Measurements from ENCODE around the gene MAP2K3. TPM values are rescaled to one million over a fixed set of nuclear protein-coding genes. Genes with fewer than 3 reads are reported as not detected.

MAP2K3 gene
- total RNA-seq, 2 donors from 2014 or later, result 66.6 to 81.1 TPM

GRCh38 chr17:21351366-21352065 is 67.0 kb downstream of the MAP2K3 start:
- Histone ChIP-seq H3K4me1 (ENCODE audit: control insufficient read depth in 1 of 2, low read depth in 2 of 2) (no peaks in the 10 kb centered on the region), H3K36me3 (no peaks in the 10 kb centered on the region), H3K27ac (no peak overlapping the region), H3K4me3 (no peak overlapping the region), H3K9me3 (no peaks in the 10 kb centered on the region), H3K27me3 (replicated peaks; ENCODE audit: insufficient read depth) (no peaks in the 10 kb centered on the region)
- TF ChIP-seq, protein P1, sequence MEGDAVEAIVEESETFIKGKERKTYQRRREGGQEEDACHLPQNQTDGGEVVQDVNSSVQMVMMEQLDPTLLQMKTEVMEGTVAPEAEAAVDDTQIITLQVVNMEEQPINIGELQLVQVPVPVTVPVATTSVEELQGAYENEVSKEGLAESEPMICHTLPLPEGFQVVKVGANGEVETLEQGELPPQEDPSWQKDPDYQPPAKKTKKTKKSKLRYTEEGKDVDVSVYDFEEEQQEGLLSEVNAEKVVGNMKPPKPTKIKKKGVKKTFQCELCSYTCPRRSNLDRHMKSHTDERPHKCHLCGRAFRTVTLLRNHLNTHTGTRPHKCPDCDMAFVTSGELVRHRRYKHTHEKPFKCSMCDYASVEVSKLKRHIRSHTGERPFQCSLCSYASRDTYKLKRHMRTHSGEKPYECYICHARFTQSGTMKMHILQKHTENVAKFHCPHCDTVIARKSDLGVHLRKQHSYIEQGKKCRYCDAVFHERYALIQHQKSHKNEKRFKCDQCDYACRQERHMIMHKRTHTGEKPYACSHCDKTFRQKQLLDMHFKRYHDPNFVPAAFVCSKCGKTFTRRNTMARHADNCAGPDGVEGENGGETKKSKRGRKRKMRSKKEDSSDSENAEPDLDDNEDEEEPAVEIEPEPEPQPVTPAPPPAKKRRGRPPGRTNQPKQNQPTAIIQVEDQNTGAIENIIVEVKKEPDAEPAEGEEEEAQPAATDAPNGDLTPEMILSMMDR (IDR thresholded peaks at IDR 0.05), result no peak
- DNase-seq (ENCODE audit: low spot score), result no peak
- ATAC-seq (ENCODE audit: insufficient number of reproducible peaks, low FRiP score, low read depth), result no peak

DNA sequence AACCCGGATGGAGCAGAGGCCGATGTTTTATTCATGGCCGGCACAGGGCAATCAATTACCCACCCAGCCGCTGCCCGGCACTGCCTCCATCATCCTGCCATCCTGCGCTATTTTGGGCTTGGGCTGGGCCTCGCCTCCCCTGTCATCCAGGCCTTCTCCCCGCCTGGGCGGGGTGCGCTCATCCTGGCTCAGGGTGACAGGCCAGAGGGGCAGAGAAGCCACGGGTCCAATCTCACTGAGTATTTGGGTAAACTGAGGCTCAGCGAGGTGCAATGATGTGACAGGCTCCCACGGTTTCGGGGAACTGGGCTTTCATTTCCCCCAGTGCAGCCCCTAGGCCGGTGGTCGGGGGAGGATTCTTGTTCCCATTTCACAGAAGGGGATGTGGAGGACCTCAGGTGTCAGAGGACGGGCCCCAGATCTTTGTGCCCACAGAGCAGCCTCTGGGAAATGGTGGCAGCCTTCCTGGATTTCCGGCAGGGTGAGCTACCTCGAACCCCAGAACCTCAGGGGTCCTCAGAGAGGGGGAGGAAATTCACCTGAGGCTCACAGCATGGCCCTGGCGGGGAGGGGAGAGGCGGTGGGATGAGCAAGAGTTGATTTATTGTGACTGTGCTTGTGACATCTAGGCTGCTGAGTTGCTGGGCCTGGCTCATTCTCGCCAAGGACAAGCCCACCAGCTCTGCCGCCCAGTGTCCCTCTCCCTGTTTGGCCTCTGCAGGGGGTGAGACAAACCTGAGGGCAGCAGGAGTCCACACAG is 67.9 kb downstream of the MAP2K3 start:
- ATAC-seq (ENCODE audit: insufficient number of reproducible peaks, low FRiP score, low read depth) (no peak), DNase-seq (ENCODE audit: low spot score) (no peak)
- TF ChIP-seq, protein P1 (IDR thresholded peaks at IDR 0.05), result no peak
- Histone ChIP-seq H3K4me1 (ENCODE audit: control insufficient read depth in 1 of 2, low read depth in 2 of 2) (no peaks in the 10 kb centered on the region), H3K27me3 (replicated peaks; ENCODE audit: insufficient read depth) (no peaks in the 10 kb centered on the region), H3K27ac (no peak overlapping the region), H3K4me3 (no peak overlapping the region), H3K36me3 (no peaks in the 10 kb centered on the region), H3K9me3 (no peaks in the 10 kb centered on the region)

- Histone ChIP-seq H3K27me3 (replicated peaks; ENCODE audit: insufficient read depth) (no peaks in the 10 kb centered on the region), H3K9me3 (no peaks in the 10 kb centered on the region), H3K36me3 (no peaks in the 10 kb centered on the region), H3K4me1 (ENCODE audit: control insufficient read depth in 1 of 2, low read depth in 2 of 2) (no peaks in the 10 kb centered on the region), H3K27ac (no peak overlapping the region), H3K4me3 (no peak overlapping the region)
- DNase-seq (ENCODE audit: low spot score), result no peak
- no peak for ATAC-seq (ENCODE audit: insufficient number of reproducible peaks, low FRiP score, low read depth)
- TF ChIP-seq, protein P1 (IDR thresholded peaks at IDR 0.05), result no peak
These were observed 68.4 kb downstream of the MAP2K3 start for GRCh38 chr17:21352981-21353265.

DNA sequence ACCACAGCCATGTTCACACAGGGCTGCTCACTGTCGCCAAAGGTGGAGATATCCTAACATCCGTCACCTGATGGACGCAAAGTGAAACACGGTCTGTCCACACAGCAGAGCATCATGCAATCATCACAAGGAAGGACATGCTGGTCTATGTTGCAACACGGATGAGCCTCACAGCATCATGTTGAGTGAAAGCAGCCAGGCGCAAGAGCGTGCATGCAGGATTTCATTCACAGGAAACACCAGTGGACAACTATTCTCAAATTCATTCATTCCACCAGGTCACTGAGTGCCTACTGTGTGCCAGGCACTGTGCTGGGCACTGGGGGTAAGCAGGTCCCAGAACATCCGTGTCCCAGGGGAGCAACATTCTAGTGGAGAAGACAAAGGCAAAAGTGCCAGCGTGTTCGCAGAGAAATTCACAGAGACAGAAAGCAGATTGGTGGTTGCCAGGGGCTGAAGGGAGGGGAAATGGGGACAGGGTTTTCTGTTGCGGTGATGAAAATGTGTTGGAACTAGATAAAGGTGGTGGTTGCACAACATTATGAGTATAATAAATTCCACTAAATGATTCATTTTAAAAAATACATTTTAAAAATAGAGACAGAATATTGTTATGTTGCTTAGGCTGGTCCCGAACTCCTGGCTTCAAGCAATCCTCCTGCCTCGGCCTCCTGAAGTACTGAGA is 69.0 kb downstream of the MAP2K3 start:
- TF ChIP-seq, protein P1 (IDR thresholded peaks at IDR 0.05), result no peak
- Histone ChIP-seq H3K4me1 (ENCODE audit: control insufficient read depth in 1 of 2, low read depth in 2 of 2) (no peaks in the 10 kb centered on the region), H3K36me3 (no peaks in the 10 kb centered on the region), H3K9me3 (no peaks in the 10 kb centered on the region), H3K27ac (no peak overlapping the region), H3K4me3 (no peak overlapping the region), H3K27me3 (replicated peaks; ENCODE audit: insufficient read depth) (no peaks in the 10 kb centered on the region)
- ATAC-seq (ENCODE audit: insufficient number of reproducible peaks, low FRiP score, low read depth) (no peak), DNase-seq (ENCODE audit: low spot score) (no peak)

DNA sequence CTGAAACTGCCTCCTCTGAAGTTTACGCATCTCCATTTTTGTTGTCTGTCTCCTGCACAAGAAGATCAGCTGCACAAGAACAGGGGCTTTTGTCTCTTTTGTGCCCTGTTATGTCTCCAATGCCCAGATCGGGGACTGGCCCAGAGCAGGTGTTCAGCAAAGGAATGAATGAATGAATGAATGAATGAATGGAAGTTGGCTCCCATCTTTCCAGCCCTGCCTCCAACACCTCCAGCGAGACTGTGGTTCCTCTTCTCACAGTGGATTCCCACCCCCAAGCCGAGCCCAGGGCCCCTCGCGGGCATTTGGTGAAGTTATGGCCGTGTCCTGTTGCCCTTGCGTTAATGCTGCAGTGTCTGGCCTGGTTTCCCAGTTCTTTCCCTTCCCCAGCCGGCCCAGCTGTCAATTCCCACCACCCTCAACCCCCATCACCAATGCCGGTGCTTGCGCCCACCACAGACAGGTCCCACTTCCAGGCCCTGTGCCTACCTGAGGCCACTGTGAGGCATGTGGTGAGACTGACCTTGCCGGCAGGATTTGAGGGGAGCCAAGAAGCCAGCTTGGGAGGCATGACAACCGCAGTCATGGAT is 70.4 kb downstream of the MAP2K3 start:
- DNase-seq (ENCODE audit: low spot score) (no peak), ATAC-seq (ENCODE audit: insufficient number of reproducible peaks, low FRiP score, low read depth) (no peak)
- no peaks in the 10 kb centered on the region for H3K36me3 ChIP-seq
- H3K4me1 ChIP-seq (ENCODE audit: control insufficient read depth in 1 of 2, low read depth in 2 of 2), result no peaks in the 10 kb centered on the region
- no peaks in the 10 kb centered on the region for H3K27me3 ChIP-seq (replicated peaks; ENCODE audit: insufficient read depth)
- no peak overlapping the region for H3K4me3 ChIP-seq
- no peak overlapping the region for H3K27ac ChIP-seq
- no peaks in the 10 kb centered on the region for H3K9me3 ChIP-seq
- TF ChIP-seq, protein P1 (IDR thresholded peaks at IDR 0.05), result no peak
